GM18519 (cell line): ENCODE measurements around the gene DNM3.
"Not testable (repeated sequence)": the region's sequence is repeated elsewhere in the genome, so short reads cannot be mapped to it uniquely, and the experiment has no call there.

Experiments used
- ATAC-seq: cut with Tn5 transposase; IDR thresholded peaks from one replicate; pipeline ENCODE4 v1.9.1; 2021; ENCODE audit warnings: mild to moderate bottlenecking, moderate library complexity; ENCODE audit not compliant: unreplicated experiment, low FRiP score

The DNM3 gene

GRCh38 chr1:171841050-171841910 is at the start of gene DNM3:
Gene DNM3, plus strand, starts transcription at chr1:171841498. Its CDS starts 159 bp downstream, at chr1:171841657.
- peak; percentile 89 for ATAC-seq

GRCh38 chr1:171792656-171793369 is 48.5 kb upstream of the DNM3 start:
- ATAC-seq, result no peak

- ATAC-seq, result no peak
Observed at GRCh38 chr1:171793636-171794035, 47.7 kb upstream of the DNM3 start.

- ATAC-seq, result no peak
Observed at GRCh38 chr1:171794085-171794484, 47.2 kb upstream of the DNM3 start.

GRCh38 chr1:171796592-171796991 is 44.7 kb upstream of the DNM3 start:
- ATAC-seq, result no peak

GRCh38 chr1:171798311-171798710 is 43.0 kb upstream of the DNM3 start:
- no peak for ATAC-seq

- no peak for ATAC-seq
Observed at GRCh38 chr1:171798765-171799164, 42.5 kb upstream of the DNM3 start.

- ATAC-seq, result no peak
Observed at GRCh38 chr1:171799166-171799565, 42.1 kb upstream of the DNM3 start.

- ATAC-seq, result not testable (repeated sequence)
Observed at GRCh38 chr1:171799698-171800097, 41.6 kb upstream of the DNM3 start.

GRCh38 chr1:171800342-171800741 is 41.0 kb upstream of the DNM3 start:
- no peak for ATAC-seq

- no peak for ATAC-seq
Observed at GRCh38 chr1:171800851-171801250, 40.4 kb upstream of the DNM3 start.

- ATAC-seq, result no peak
Observed at GRCh38 chr1:171801487-171801891, 39.8 kb upstream of the DNM3 start.

GRCh38 chr1:171802207-171802606 is 39.1 kb upstream of the DNM3 start:
- ATAC-seq, result no peak

GRCh38 chr1:171803045-171803444 is 38.3 kb upstream of the DNM3 start:
- no peak for ATAC-seq

GRCh38 chr1:171803461-171804022 is 37.8 kb upstream of the DNM3 start:
- ATAC-seq, result no peak

- ATAC-seq, result peak; percentile 44
Observed at GRCh38 chr1:171805395-171806115, 35.7 kb upstream of the DNM3 start.

GRCh38 chr1:171807556-171807955 is 33.7 kb upstream of the DNM3 start:
- ATAC-seq, result no peak

GRCh38 chr1:171809834-171810233 is 31.5 kb upstream of the DNM3 start:
- no peak for ATAC-seq

GRCh38 chr1:171811672-171812071 is 29.6 kb upstream of the DNM3 start:
- no peak for ATAC-seq

GRCh38 chr1:171814692-171815091 is 26.6 kb upstream of the DNM3 start:
- no peak for ATAC-seq
